Lower lobe of right lung (tissue), 2 donors: Measurements from ENCODE around the gene GRIN2C. TPM values are rescaled to one million over a fixed set of nuclear protein-coding genes. Genes with fewer than 3 reads are reported as not detected.

Experiments
- ATAC-seq, 2 donors: fragments of 200-7000 bp; cut with Tn5 transposase; one replicate each; pipeline ENCODE4 v1.9.1; 2020 to 2022; ENCODE audit warnings: mild to moderate bottlenecking in 2 of 2, moderate library complexity in 2 of 2
- DNase-seq: peaks from one replicate; pipeline ENCODE4 v3.0.0-alpha.2; 2020
- H3K27ac ChIP-seq: fragments of 200-600 bp; one replicate; pipeline ENCODE4 v1.8.0; 2022
- H3K27me3 ChIP-seq: fragments of 200-600 bp; one replicate; pipeline ENCODE4 v1.8.0; 2022; ENCODE audit warnings: low read depth
- H3K36me3 ChIP-seq: fragments of 200-600 bp; one replicate; pipeline ENCODE4 v1.8.0; 2022; ENCODE audit warnings: mild to moderate bottlenecking
- H3K4me1 ChIP-seq: fragments of 200-600 bp; one replicate; pipeline ENCODE4 v1.8.0; 2022
- H3K4me3 ChIP-seq: fragments of 200-600 bp; one replicate; pipeline ENCODE4 v1.8.0; 2022; ENCODE audit warnings: mild to moderate bottlenecking
- H3K9me3 ChIP-seq: fragments of 200-600 bp; one replicate; pipeline ENCODE4 v1.8.0; 2022
- intact Hi-C: fragments of 100-400 bp; cut with DNase I; formaldehyde crosslinking; loops from one replicate; pipeline ENCODE4 v1.11.0; 2022
- total RNA-seq: library from RNA; stranded (reverse); fragmentation: NEBNext Ultra II Directional; extraction: Animal tissue kit (Norgen Biotek cat#: 25700); gene quantifications from one replicate; pipeline ENCODE4 v1.2.1, GENCODE V29; 2021
- TF ChIP-seq, protein P1 (sequence below): fragments of 200-600 bp; IDR thresholded peaks from one replicate; pipeline ENCODE4 v1.8.0; 2022; ENCODE audit warnings: antibody characterized with exemption, mild to moderate bottlenecking
- donor health status: DM: no; HTN: yes; CAD: no; lungs with severe emphysema.

The GRIN2C gene
- total RNA-seq, 1 donor from 2014 or later: 0.83 TPM

- ATAC-seq: no peak
- Histone ChIP-seq H3K27me3 (peaks cover 61% of the 10 kb centered on the region), H3K9me3 (no peaks in the 10 kb centered on the region), H3K4me3 (no peak overlapping the region), H3K36me3 (no peaks in the 10 kb centered on the region), H3K27ac (no peak overlapping the region), H3K4me1 (peaks cover 11% of the 10 kb centered on the region)
- TF ChIP-seq, protein P1, sequence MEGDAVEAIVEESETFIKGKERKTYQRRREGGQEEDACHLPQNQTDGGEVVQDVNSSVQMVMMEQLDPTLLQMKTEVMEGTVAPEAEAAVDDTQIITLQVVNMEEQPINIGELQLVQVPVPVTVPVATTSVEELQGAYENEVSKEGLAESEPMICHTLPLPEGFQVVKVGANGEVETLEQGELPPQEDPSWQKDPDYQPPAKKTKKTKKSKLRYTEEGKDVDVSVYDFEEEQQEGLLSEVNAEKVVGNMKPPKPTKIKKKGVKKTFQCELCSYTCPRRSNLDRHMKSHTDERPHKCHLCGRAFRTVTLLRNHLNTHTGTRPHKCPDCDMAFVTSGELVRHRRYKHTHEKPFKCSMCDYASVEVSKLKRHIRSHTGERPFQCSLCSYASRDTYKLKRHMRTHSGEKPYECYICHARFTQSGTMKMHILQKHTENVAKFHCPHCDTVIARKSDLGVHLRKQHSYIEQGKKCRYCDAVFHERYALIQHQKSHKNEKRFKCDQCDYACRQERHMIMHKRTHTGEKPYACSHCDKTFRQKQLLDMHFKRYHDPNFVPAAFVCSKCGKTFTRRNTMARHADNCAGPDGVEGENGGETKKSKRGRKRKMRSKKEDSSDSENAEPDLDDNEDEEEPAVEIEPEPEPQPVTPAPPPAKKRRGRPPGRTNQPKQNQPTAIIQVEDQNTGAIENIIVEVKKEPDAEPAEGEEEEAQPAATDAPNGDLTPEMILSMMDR: no peak
- intact Hi-C loops: no loop called here
- DNase-seq: no peak
Measured at GRCh38 chr17:74851612-74852236, 8.0 kb downstream of the GRIN2C start.

- no peak for DNase-seq
- Histone ChIP-seq H3K36me3 (no peaks in the 10 kb centered on the region), H3K4me3 (no peak overlapping the region), H3K27me3 (peaks cover 57% of the 10 kb centered on the region), H3K4me1 (peaks cover 11% of the 10 kb centered on the region), H3K9me3 (no peaks in the 10 kb centered on the region), H3K27ac (no peak overlapping the region)
- intact Hi-C loops: no loop called here
- ATAC-seq: no peak
- TF ChIP-seq, protein P1: no peak
Measured at GRCh38 chr17:74850914-74851313, 8.8 kb downstream of the GRIN2C start.

- TF ChIP-seq, protein P1: no peak
- Histone ChIP-seq H3K4me1 (peaks cover 11% of the 10 kb centered on the region), H3K9me3 (no peaks in the 10 kb centered on the region), H3K27me3 (peaks cover 52% of the 10 kb centered on the region), H3K4me3 (no peak overlapping the region), H3K36me3 (no peaks in the 10 kb centered on the region), H3K27ac (no peak overlapping the region)
- ATAC-seq (no peak), DNase-seq (no peak)
- intact Hi-C loops: no loop called here
Measured at GRCh38 chr17:74850310-74850709, 9.4 kb downstream of the GRIN2C start.

DNA sequence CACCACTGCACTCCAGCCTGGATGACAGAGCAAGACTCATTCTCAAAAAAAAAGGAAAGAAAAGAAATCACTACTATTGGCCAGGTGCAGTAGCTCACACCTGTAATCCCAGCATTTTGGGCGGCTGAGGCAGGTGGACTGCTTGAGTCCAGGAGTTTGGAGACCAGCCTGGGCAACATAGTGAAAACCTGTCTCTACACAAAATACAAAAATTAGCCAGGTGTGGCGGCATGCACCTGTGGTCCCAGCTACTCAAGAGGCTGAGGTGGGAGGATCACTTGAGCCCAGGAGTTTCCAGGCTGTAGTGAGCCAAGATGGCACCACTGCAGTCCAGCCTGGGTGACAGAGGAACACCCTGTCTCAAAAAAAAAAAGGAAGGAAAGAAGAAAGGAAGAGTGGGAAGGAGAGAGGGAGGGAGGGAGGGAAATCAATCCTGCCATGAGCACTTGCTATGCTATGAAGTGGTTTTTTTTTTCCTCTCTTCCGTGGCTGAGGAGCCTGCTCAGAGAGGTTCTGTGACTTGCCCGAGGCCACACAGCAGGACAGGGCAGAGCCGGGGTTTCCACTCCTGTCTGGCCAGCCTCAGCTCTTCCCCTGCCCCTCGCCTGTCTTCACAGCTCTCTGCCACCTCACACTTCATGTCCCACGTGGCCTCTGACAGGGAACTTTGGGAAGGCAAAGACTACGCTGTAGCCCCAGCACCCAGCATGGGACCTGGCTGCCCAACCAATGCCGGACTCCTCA is 10.9 kb downstream of the GRIN2C start:
- no peaks in the 10 kb centered on the region for H3K36me3 ChIP-seq

GRCh38 chr17:74846621-74847020 is 13.1 kb downstream of the GRIN2C start:
- ATAC-seq (no peak), DNase-seq (no peak)
- no peak overlapping the region for H3K27ac ChIP-seq
- intact Hi-C loops: no loop called here
- TF ChIP-seq, protein P1: no peak
- H3K36me3 ChIP-seq: no peaks in the 10 kb centered on the region
- no peaks in the 10 kb centered on the region for H3K9me3 ChIP-seq
- H3K4me1 ChIP-seq: peaks cover 10% of the 10 kb centered on the region
- H3K27me3 ChIP-seq: peaks cover 19% of the 10 kb centered on the region
- no peak overlapping the region for H3K4me3 ChIP-seq

More for the DNA sequence above, 10.9 kb downstream of the GRIN2C start:
- Histone ChIP-seq H3K4me3 (no peak overlapping the region), H3K4me1 (peaks cover 11% of the 10 kb centered on the region), H3K27ac (no peak overlapping the region), H3K9me3 (no peaks in the 10 kb centered on the region), H3K27me3 (peaks cover 39% of the 10 kb centered on the region)
- DNase-seq: no peak
- intact Hi-C loops: no loop called here
- no peak for ATAC-seq
- TF ChIP-seq, protein P1: no peak
